Stimulated activated CD4-positive, alpha-beta T cell treated with anti-CD3 and anti-CD28 coated beads, Interleukin-12 subunit alpha, Interleukin-12 subunit beta, amount 100 ng/mL, for 24 hours (primary cell): ENCODE results near the gene LYPD6.
"Not testable (repeated sequence)": the region's sequence is repeated elsewhere in the genome, so short reads cannot be mapped to it uniquely, and the experiment has no call there.

Experiments
- DNase-seq, 2 experiments: peaks; one replicate each; pipeline ENCODE4 v3.0.0-alpha.2; 2020; ENCODE audit warnings: low read depth in 2 of 2

LYPD6 gene, protein sequence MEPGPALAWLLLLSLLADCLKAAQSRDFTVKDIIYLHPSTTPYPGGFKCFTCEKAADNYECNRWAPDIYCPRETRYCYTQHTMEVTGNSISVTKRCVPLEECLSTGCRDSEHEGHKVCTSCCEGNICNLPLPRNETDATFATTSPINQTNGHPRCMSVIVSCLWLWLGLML

DNA sequence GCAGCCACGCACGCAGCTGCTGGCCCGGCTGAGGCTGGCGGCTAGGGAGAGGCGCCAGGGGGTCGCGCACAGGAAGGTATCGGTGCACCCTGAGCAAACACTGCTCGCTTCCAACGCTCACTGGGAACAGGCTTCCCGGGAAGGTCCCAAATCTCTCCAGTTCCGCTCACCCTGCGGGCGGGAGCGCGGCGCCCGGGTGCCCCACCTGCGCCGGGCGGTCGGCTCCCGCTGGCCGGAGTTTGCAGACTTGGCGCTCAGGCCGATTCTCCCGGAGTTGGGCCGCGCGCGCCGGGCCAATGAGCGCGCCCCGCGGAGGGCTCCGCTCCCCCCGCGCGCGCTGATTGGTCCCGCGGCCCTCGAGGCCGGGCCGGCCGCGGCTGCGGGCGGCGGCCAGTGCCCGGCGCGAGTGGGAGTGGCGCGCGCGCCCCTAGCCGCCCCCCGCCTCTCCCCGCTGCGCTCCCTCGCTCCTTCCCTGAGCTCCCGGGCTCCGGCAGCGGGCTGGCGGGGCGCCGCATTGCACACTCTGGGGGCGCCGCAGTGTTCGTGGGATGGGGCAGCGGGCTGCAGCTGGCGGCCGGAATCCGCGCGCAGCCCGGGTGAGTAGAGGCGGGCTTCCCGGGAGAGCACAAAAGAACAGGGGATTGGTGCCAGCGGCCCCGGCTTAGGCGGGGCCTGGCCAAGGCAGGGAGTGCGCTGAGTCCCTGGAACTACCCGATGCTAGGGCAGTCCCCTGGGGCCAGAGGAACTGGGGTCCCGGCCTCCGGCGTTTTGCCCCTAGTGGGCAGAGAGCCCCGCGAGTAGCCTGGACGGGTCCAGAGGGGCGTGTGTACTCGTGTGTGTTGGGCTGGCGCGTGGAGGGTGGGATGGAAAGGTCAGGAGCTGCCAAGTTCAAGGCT, at the start of gene LYPD6:
LYPD6 (plus strand) TSS at position 461 of the 896 bp plus-strand sequence. CDS start 107,122 bp downstream, outside the sequence.
- DNase-seq = no peak

GRCh38 chr2:149281441-149281840, 48.9 kb upstream of the LYPD6 start:
- DNase-seq = no peak

- no peak for DNase-seq
Observed at GRCh38 chr2:149290662-149291061, 39.7 kb upstream of the LYPD6 start.

- no peak for DNase-seq
Observed at GRCh38 chr2:149291881-149292280, 38.5 kb upstream of the LYPD6 start.

DNA sequence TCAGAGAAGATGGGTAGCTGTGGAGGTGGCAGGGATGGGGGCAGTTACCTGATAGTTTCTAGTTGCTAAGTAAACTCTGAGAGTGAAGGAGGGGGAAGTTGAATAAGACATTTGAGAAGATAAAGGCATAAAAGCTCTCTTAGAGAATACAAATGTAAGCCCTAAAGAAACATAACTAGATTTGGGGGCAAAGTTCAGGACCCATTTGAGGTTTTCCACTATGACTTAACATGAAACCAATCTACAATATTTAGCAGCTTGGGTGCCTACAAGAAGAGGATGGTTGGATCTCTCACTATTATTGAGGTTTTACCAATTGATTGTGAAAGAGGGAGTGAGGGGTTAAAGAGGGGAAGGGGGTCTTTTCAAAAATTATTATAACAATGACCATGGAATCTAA, 34.4 kb upstream of the LYPD6 start:
- no peak for DNase-seq

GRCh38 chr2:149307014-149307413, 23.4 kb upstream of the LYPD6 start:
- no peak for DNase-seq

GRCh38 chr2:149310349-149310748, 20.0 kb upstream of the LYPD6 start:
- DNase-seq = no peak

DNA sequence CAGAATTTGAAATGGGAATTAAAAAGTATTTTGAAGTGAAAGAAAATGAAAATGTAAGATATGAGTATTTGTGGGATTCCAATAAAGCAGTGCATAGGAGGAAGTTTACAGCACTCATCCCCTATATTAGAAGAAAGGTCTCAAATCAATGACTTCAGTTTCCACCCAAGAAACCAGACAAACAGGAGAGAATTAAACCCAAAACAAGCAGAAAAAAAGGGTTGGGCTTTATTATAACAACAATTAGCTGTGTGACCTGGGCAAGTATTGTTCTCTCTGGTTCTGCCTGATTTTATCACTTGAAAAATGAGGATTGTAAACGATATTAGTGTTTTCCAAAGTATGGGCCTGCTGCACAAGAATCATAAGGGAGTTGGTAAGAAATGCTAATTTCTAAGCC, 18.3 kb upstream of the LYPD6 start:
- DNase-seq = no peak

- DNase-seq = no peak
Observed at GRCh38 chr2:149313512-149313972, 16.8 kb upstream of the LYPD6 start.

GRCh38 chr2:149314687-149315086, 15.7 kb upstream of the LYPD6 start:
- no peak for DNase-seq

- DNase-seq = no peak
Observed at GRCh38 chr2:149315461-149315860, 14.9 kb upstream of the LYPD6 start.

- not testable (repeated sequence) for DNase-seq
Observed at GRCh38 chr2:149318566-149318965, 11.8 kb upstream of the LYPD6 start.

GRCh38 chr2:149320362-149320761, 10.0 kb upstream of the LYPD6 start:
- no peak for DNase-seq

- DNase-seq = no peak
Observed at GRCh38 chr2:149329068-149329467, 1.3 kb upstream of the LYPD6 start.

DNA sequence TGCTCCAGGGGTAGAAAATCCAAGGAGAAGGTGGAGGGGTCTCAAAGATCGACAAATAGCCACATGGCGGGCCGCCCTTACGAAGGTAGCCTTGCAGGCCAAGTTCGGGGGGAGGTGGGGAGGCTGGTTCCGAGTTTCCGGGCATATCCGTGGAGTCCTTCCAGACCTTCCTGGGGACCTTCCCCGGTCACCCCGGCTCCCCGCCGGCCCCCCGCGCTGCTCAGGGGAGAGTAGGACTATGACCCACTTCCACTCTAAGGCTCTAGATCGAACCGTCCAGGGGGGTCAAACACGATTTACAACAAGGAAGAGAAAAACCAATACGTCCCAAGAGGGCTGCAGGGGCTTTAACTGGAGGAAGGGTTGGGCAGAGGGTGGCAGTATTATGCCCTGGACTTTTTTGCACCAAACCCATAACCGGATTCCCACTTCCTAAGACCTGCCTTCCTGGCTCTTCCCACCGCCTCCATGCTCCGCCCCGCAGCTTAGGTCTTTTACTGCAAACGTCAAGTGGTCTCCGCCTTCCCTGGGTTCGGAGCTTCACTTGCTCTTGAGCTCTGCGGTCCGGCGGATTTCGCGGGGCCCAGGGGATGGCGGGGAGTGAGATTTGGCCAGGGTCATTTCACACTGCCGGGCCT, 779 bp upstream of the LYPD6 start:
- DNase-seq = no peak

DNA sequence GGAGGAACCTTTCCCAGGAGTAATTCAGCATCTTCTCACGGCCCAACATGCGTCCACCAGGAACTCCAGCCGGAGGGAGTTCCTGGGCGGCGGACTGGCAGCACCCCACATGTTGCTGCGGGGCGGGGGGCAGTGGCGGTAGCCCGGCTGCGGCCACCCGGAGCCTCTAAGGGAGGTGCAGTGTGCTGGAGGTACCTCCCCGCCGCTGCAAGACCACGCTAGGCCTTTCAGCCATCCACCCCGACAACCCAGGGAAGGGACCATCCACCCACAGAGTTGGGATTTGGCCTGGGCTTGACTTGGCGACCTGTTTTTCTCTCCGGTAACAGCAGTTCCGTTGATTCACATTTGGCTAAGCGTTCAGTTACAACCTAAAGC, 625 bp downstream of the LYPD6 start:
- no peak for DNase-seq

GRCh38 chr2:149332364-149332763, 2.0 kb downstream of the LYPD6 start:
- DNase-seq = no peak

- DNase-seq = no peak
Observed at GRCh38 chr2:149333636-149334035, 3.2 kb downstream of the LYPD6 start.

- DNase-seq = no peak
Observed at GRCh38 chr2:149334156-149334555, 3.8 kb downstream of the LYPD6 start.

GRCh38 chr2:149339324-149339723, 8.9 kb downstream of the LYPD6 start:
- DNase-seq = no peak

GRCh38 chr2:149342509-149342908, 12.1 kb downstream of the LYPD6 start:
- DNase-seq = no peak

DNA sequence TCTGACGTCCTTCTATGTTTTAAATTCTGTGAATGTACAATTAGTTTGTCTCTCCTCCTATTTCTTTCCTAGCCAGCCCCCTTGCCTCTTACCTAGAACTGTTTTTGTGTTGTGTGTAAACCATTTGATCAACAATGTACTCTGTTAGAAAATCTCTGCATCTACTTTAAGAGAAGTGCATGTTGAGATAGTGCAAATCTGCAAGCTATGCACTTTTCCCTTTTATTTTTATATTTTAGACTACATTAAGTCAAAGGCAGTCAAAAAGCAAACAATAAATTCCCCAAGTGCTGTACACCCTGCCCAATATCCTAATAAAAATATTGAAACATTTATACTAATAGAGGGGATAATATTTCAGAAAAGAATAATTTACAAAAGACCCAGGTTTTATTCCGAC, 13.7 kb downstream of the LYPD6 start:
- DNase-seq = no peak

DNA sequence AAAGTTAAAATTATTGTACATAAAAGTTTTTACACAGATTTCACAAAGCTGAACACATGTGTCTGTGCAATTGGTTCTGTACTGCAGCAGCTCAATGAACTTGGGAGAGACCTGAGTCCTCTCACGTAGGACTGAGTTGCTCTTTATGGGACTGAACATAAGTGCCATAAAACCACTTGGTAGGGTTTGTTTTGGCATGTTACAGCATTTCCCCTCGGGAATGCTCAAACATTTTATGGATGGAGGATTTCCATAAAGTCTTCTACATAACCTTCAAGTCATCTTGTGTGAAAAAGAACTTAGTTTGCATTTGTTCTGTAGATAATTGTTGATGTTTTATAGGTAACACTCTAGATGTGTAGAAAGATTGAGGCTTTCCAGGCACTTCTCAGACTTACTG, 15.9 kb downstream of the LYPD6 start:
- no peak for DNase-seq
